ENCODE results near the gene PTPN23. TPM values are rescaled to one million over a fixed set of nuclear protein-coding genes. Genes with fewer than 3 reads are reported as not detected.
A peak's percentile ranks its signal among the peaks of the same experiment; 100 is the strongest.

Gene PTPN23
- total and polyA plus RNA-seq, 10 of the 15 experiments (the other 5 are each of a cell fraction or from before 2014, with no cell fraction given) = 0.44 to 28.6 (median 4.4) TPM

DNA sequence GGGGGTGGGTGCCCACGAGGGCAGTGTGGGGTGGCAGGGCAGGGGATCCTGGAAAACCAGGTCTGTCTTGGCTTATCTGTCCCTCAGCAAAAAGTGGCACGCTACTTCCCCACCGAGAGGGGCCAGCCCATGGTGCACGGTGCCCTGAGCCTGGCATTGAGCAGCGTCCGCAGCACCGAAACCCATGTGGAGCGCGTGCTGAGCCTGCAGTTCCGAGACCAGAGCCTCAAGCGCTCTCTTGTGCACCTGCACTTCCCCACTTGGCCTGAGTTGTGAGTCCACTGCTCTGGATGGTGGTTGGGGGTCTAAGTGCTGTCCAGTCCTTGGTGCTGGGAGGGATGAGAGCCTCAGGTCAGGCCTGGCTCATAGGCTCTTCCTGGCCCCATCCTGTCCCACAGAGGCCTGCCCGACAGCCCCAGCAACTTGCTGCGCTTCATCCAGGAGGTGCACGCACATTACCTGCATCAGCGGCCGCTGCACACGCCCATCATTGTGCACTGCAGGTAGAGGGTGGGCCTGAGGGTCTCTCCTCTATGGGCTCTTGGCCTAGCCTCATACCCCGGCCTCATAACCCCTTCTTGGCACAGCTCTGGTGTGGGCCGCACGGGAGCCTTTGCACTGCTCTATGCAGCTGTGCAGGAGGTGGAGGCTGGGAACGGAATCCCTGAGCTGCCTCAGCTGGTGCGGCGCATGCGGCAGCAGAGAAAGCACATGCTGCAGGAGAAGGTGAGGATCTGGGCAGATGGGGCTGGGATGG is 31.1 kb downstream of the PTPN23 start:
- no peak for FAIRE-seq

More for the DNA sequence above, 31.1 kb downstream of the PTPN23 start:
- H2AFZ ChIP-seq (ENCODE audit: control insufficient read depth, low read depth, low read length) = no peak overlapping the region
- no peak overlapping the region for H3K4me2 ChIP-seq (ENCODE audit: control insufficient read depth, insufficient read depth)
- ChIA-PET SMC1A (ENCODE audit: uncharacterized antibody, unreplicated experiment) (no interaction called here), CTCF (interaction anchor here (2.3 kb wide), 1 partner anchor 10 kb away, joined by 7 read pairs; no protein-coding TSS in a partner anchor), RAD21 (ENCODE audit: unreplicated experiment) (no interaction called here), POLR2A (no interaction called here)
- H3K4me1 ChIP-seq (ENCODE audit: control insufficient read depth, insufficient read depth, low read length) = no peaks in the 10 kb centered on the region
- in situ Hi-C loops (cut with MboI) = no loop called here
- no peak overlapping the region for H3K27ac ChIP-seq (ENCODE audit: control insufficient read depth, insufficient read depth)
- ATAC-seq (no peak), DNase-seq (ENCODE audit: low read depth, low spot score) (no peak)
- H4K20me1 ChIP-seq (ENCODE audit: control insufficient read depth, insufficient read depth) = no peaks in the 10 kb centered on the region; the same call in 1 of the 2 replicates
- no peaks in the 10 kb centered on the region for H3K9me3 ChIP-seq (replicated peaks; ENCODE audit: control insufficient read depth, insufficient read depth, low read length)
- BruUV-seq (replicated peaks) = TSS peak; percentile 30
- no peak overlapping the region for H3K4me3 ChIP-seq
- no peaks in the 10 kb centered on the region for H3K79me2 ChIP-seq (ENCODE audit: control insufficient read depth, insufficient read depth, low read length)
- H3K9ac ChIP-seq (ENCODE audit: control insufficient read depth, insufficient read depth, low read length) = no peak overlapping the region
- peaks cover 19 to 66% of the 10 kb centered on the region in 2 experiments for H3K36me3 ChIP-seq (ENCODE audit: control insufficient read depth in 2 of 2, insufficient read depth in 2 of 2, low read length in 1 of 2)
- 95% methylated on average over 24 of the region's 24 CpGs for WGBS (ENCODE audit: insufficient coverage, insufficient replicate concordance, low lambda C conversion rate, missing lambda C conversion rate)
- H3K27me3 ChIP-seq (replicated peaks in 1 of 2; ENCODE audit: control insufficient read depth in 2 of 2, insufficient read depth in 2 of 2, low read length in 1 of 2) = no peaks in the 10 kb centered on the region
- TF ChIP-seq REST (IDR thresholded peaks at IDR 0.05; ENCODE audit: low read depth, low read length) = no peak
- TF ChIP-seq POLR2A (IDR thresholded peaks at IDR 0.05; ENCODE audit: low read depth, low read length) = peak; percentile 24; the same call in 1 of the 2 replicates
- intact Hi-C loops (cut with micrococcal nuclease; ENCODE audit: unreplicated experiment) = no loop called here
